Upper lobe of left lung (tissue), 4 donors: ENCODE results near the gene UQCRFS1.

ENCODE experiments used
- POLR2A ChIP-seq, 4 donors: fragments of 450-650 bp; IDR thresholded peaks; one replicate each; pipeline ENCODE4 v1.5.1; 2016 to 2017; ENCODE audit warnings: antibody characterized with exemption in 4 of 4, mild to moderate bottlenecking in 2 of 4
- TF ChIP-seq, protein P1 (sequence below), 6 experiments: fragments of 450-650 bp in 4 of 6; fragments of 200-600 bp in 2 of 6; sonication (generic) in 2 of 6; IDR thresholded peaks; one replicate each; pipeline ENCODE4 v1.5.1; 2016 to 2019; ENCODE audit warnings: antibody characterized with exemption in 6 of 6

DNA sequence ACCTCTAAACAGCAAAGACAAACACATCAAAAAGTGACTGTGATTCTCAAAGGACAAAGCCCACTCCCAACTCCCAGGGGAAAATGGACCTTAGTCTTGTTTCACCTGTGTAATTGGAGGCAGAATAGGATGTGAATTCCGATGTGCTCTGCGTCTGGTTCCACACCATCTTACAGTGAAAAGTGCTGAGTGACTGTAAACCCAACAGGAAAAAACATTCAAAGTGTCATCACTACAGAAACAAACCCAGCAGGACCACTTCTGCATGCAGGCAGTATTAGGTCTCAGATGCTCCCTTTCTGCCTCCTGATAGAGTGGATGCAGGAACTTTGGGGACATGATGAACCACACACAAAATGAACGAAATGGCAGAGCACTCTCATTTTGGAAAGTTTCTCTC, 6.5 kb downstream of the UQCRFS1 start:
- no peak for TF ChIP-seq POLR2A (IDR thresholded peaks at IDR 0.05)
- TF ChIP-seq, protein P1, sequence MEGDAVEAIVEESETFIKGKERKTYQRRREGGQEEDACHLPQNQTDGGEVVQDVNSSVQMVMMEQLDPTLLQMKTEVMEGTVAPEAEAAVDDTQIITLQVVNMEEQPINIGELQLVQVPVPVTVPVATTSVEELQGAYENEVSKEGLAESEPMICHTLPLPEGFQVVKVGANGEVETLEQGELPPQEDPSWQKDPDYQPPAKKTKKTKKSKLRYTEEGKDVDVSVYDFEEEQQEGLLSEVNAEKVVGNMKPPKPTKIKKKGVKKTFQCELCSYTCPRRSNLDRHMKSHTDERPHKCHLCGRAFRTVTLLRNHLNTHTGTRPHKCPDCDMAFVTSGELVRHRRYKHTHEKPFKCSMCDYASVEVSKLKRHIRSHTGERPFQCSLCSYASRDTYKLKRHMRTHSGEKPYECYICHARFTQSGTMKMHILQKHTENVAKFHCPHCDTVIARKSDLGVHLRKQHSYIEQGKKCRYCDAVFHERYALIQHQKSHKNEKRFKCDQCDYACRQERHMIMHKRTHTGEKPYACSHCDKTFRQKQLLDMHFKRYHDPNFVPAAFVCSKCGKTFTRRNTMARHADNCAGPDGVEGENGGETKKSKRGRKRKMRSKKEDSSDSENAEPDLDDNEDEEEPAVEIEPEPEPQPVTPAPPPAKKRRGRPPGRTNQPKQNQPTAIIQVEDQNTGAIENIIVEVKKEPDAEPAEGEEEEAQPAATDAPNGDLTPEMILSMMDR (IDR thresholded peaks at IDR 0.05): no peak
